GM12878 (cell line): Measurements from ENCODE around the gene RHPN2. TPM values are rescaled to one million over a fixed set of nuclear protein-coding genes. Genes with fewer than 3 reads are reported as not detected.

Source experiments
- ATAC-seq: fragments of 200-7000 bp; cut with Tn5 transposase; 3 replicates; pipeline ENCODE4 v1.9.1; 2020; ENCODE audit warnings: mild to moderate bottlenecking, moderate library complexity
- BruUV-seq: library from RNA; stranded (reverse); fragments of 400-500 nt; replicated peaks from 2 replicates; lab custom pipeline; 2021; lab: Mats Ljungman, UMichigan
- CTCF ChIA-PET: fragments of 300-600 bp; sonication (Branson Sonifier 250); formaldehyde crosslinking; extraction: SDS; loops from one replicate; lab custom pipeline; 2021; ENCODE audit warnings: inconsistent platforms; lab: Yijun Ruan, JAX
- POLR2A ChIA-PET: fragments of 350-600 bp; formaldehyde crosslinking; extraction: SDS; loops from one replicate; lab custom pipeline; 2021; ENCODE audit warnings: inconsistent platforms; lab: Charles Lee
- RAD21 ChIA-PET: fragments of 300-600 bp; sonication (Branson Sonifier 250); formaldehyde crosslinking; loops from one replicate; lab custom pipeline; 2023; ENCODE audit warnings: antibody characterized with exemption; ENCODE audit not compliant: unreplicated experiment; lab: Charles Lee
- SMC1A ChIA-PET: fragments of 300-600 bp; sonication (Branson Sonifier 250); formaldehyde crosslinking; loops from one replicate; lab custom pipeline; 2023; ENCODE audit not compliant: unreplicated experiment, uncharacterized antibody; lab: Charles Lee
- DNase-seq: peaks from one replicate; pipeline ENCODE4 v3.0.0-alpha.2; 2011; ENCODE audit warnings: low read depth, low spot score
- FAIRE-seq: peaks from 3 replicates; lab custom pipeline; 2011; peaks lifted over from hg19 to GRCh38; lab: Jason Lieb, UNC
- H2AFZ ChIP-seq: 2 replicates; pipeline ENCODE4 v1.6.0; 2011; ENCODE audit warnings: low read depth, low read length, control low read depth; ENCODE audit not compliant: control insufficient read depth
- H3K27ac ChIP-seq: 2 replicates; pipeline ENCODE4 v1.5.1; 2011; ENCODE audit warnings: control low read depth; ENCODE audit not compliant: control insufficient read depth, insufficient read depth
- H3K27me3 ChIP-seq, 2 experiments: replicated peaks in 1 of 2; 2 replicates each; pipeline versions ENCODE4 v1.6.0 to v1.6.1; 2011; ENCODE audit warnings: low read length in 1 of 2; ENCODE audit not compliant: control insufficient read depth in 2 of 2, insufficient read depth in 2 of 2
- H3K36me3 ChIP-seq, 2 experiments: 2 replicates each; pipeline ENCODE4 v1.5.1; 2011; ENCODE audit warnings: low read length in 1 of 2; ENCODE audit not compliant: control insufficient read depth in 2 of 2, insufficient read depth in 2 of 2
- H3K4me1 ChIP-seq: 2 replicates; pipeline ENCODE4 v1.6.1; 2011; ENCODE audit warnings: mild to moderate bottlenecking, low read length, moderate library complexity, mixed read lengths; ENCODE audit not compliant: control insufficient read depth, insufficient read depth
- H3K4me2 ChIP-seq: 2 replicates; pipeline ENCODE4 v1.6.0; 2011; ENCODE audit warnings: control low read depth; ENCODE audit not compliant: control insufficient read depth, insufficient read depth
- H3K4me3 ChIP-seq: fragments of 200-600 bp; sonication (generic); 2 replicates; pipeline ENCODE4 v1.5.1; 2016
- H3K79me2 ChIP-seq: 2 replicates; pipeline ENCODE4 v1.6.0; 2011; ENCODE audit warnings: low read length; ENCODE audit not compliant: control insufficient read depth, insufficient read depth
- H3K9ac ChIP-seq: 2 replicates; pipeline ENCODE4 v1.8.0; 2011; ENCODE audit warnings: low read length, control low read depth, mixed read lengths; ENCODE audit not compliant: control insufficient read depth, insufficient read depth
- H3K9me3 ChIP-seq: replicated peaks from 3 replicates; pipeline ENCODE4 v1.5.1; 2011; ENCODE audit warnings: mild to moderate bottlenecking, low read length; ENCODE audit not compliant: control insufficient read depth, insufficient read depth
- H4K20me1 ChIP-seq: 2 replicates; pipeline ENCODE4 v1.6.0; 2011; ENCODE audit not compliant: control insufficient read depth, insufficient read depth
- BACH1 ChIP-seq: fragments of 450-650 bp; IDR thresholded peaks from 2 replicates; pipeline ENCODE4 v1.6.1; 2017; ENCODE audit warnings: mild to moderate bottlenecking, borderline replicate concordance
- BCL11A ChIP-seq: IDR thresholded peaks from 2 replicates; pipeline ENCODE4 v1.6.1; 2011; ENCODE audit warnings: low read depth, low read length
- BMI1 ChIP-seq: fragments of 450-650 bp; IDR thresholded peaks from 2 replicates; pipeline ENCODE4 v1.6.1; 2016; ENCODE audit warnings: mild to moderate bottlenecking, moderate library complexity, borderline replicate concordance
- EGR1 ChIP-seq, 2 experiments: IDR thresholded peaks; 1 replicate in 1 of 2; 2 replicates in 1 of 2; pipeline ENCODE4 v1.6.1; 2011 to 2012; ENCODE audit warnings: low read depth in 2 of 2, low read length in 2 of 2, borderline replicate concordance in 1 of 2, mild to moderate bottlenecking in 1 of 2, moderate library complexity in 1 of 2
- ETV6 ChIP-seq, 2 experiments: fragments of 450-650 bp in 1 of 2; IDR thresholded peaks in 1 of 2; conservative IDR thresholded peaks in 1 of 2; 2 replicates each; pipeline ENCODE4 v1.6.1; 2014; ENCODE audit warnings: antibody characterized with exemption in 1 of 2, borderline replicate concordance in 1 of 2, low read depth in 1 of 2, mild to moderate bottlenecking in 1 of 2, moderate library complexity in 1 of 2
- POLR2AphosphoS2 ChIP-seq: IDR thresholded peaks from 2 replicates; pipeline ENCODE4 v1.6.1; 2011; ENCODE audit warnings: low read depth, mild to moderate bottlenecking, low read length, improper control_type of control experiment, moderate library complexity
- RCOR1 ChIP-seq: conservative IDR thresholded peaks from 2 replicates; pipeline ENCODE4 v1.6.1; 2012; ENCODE audit warnings: low read depth, low read length, improper control_type of control experiment
- SIN3A ChIP-seq: IDR thresholded peaks from 2 replicates; pipeline ENCODE4 v1.6.1; 2012; ENCODE audit warnings: low read depth, low read length, improper control_type of control experiment
- SRF ChIP-seq, 2 experiments: IDR thresholded peaks; 2 replicates each; pipeline ENCODE4 v1.6.1; 2011; ENCODE audit warnings: low read depth in 2 of 2, low read length in 2 of 2, mild to moderate bottlenecking in 1 of 2, moderate library complexity in 1 of 2
- SUPT20H ChIP-seq: IDR thresholded peaks from 2 replicates; pipeline ENCODE4 v1.6.1; 2011; ENCODE audit warnings: low read depth, mild to moderate bottlenecking, low read length, moderate library complexity, borderline replicate concordance; ENCODE audit not compliant: control insufficient read depth
- TCF3 ChIP-seq: IDR thresholded peaks from 2 replicates; pipeline ENCODE4 v1.6.1; 2012; ENCODE audit warnings: low read depth, mild to moderate bottlenecking, low read length, borderline replicate concordance; ENCODE audit not compliant: insufficient read depth
- YY1 ChIP-seq: IDR thresholded peaks from 2 replicates; pipeline ENCODE4 v1.6.1; 2011; ENCODE audit warnings: low read depth, mild to moderate bottlenecking, low read length
- WGBS: methylation state at CpG from one replicate; pipeline ENCODE4 v1.1.6; 2016; ENCODE audit warnings: low lambda C conversion rate; ENCODE audit not compliant: insufficient replicate concordance, insufficient coverage; ENCODE audit errors: missing lambda C conversion rate; 5-methylcytosine and 5-hydroxymethylcytosine counted together
- in situ Hi-C: fragments of 300-500 bp; cut with MboI; formaldehyde crosslinking; loops from 9 replicates; pipeline ENCODE4 v1.14.3; 2018; ENCODE audit warnings: mixed read lengths
- intact Hi-C: fragments of 100-400 bp; cut with micrococcal nuclease; formaldehyde crosslinking; loops from one replicate; pipeline ENCODE4 v1.14.2; 2022; ENCODE audit not compliant: unreplicated experiment
- polyA plus RNA-seq, 11 experiments: library from polyadenylated mRNA; depleted of rRNA in 4 of 11; unstranded in 6 of 11; stranded (reverse) in 5 of 11; fragments of >200 nt; fragmentation: Nextera tagmentation in 4 of 11; fragmentation: Illumina TruSeq in 1 of 11; extraction: Ambion mirVana in 4 of 11; extraction: Trizol in 1 of 11; gene quantifications; 1 replicate in 1 of 11; 2 replicates in 10 of 11; pipeline versions ENCODE4 v1.2.1 to v1.2.3, GENCODE V29; 2011 to 2016; ENCODE audit warnings: inconsistent platforms in 2 of 11, missing spikeins in 2 of 11, low read depth in 1 of 11
- total RNA-seq, 4 experiments: library from RNA; depleted of rRNA in 3 of 4; stranded (reverse); fragments of >200 nt in 3 of 4; fragmentation: Illumina TruSeq in 1 of 4; extraction: Trizol in 1 of 4; gene quantifications; 2 replicates each; pipeline versions ENCODE4 v1.2.1 to v1.2.3, GENCODE V29; 2013 to 2021
- TF ChIP-seq, protein P1 (sequence below): IDR thresholded peaks from 2 replicates; pipeline ENCODE4 v1.6.1; 2011; ENCODE audit warnings: low read depth, mild to moderate bottlenecking, low read length, moderate library complexity, borderline replicate concordance; ENCODE audit errors: extremely low read depth
- TF ChIP-seq, protein P2 (sequence below): fragments of 450-650 bp; IDR thresholded peaks from 2 replicates; pipeline ENCODE4 v1.6.1; 2017; ENCODE audit warnings: mild to moderate bottlenecking
- TF ChIP-seq, protein P3 (sequence below): IDR thresholded peaks from 2 replicates; pipeline ENCODE4 v1.6.1; 2011; ENCODE audit warnings: low read depth, low read length, improper control_type of control experiment, borderline replicate concordance
- TF ChIP-seq, protein P4 (sequence below), 3 experiments: IDR thresholded peaks in 2 of 3; conservative IDR thresholded peaks in 1 of 3; 2 replicates each; pipeline ENCODE4 v1.5.1; 2011; ENCODE audit warnings: low read depth in 3 of 3, low read length in 3 of 3, mild to moderate bottlenecking in 3 of 3, control low read depth in 2 of 3, moderate library complexity in 2 of 3, inconsistent platforms in 1 of 3, mixed read lengths in 1 of 3; ENCODE audit not compliant: control insufficient read depth in 2 of 3, insufficient read depth in 1 of 3; ENCODE audit errors: extremely low read depth in 1 of 3

Gene RHPN2
- total and polyA plus RNA-seq, 10 of the 15 experiments (the other 5 are each of a cell fraction or from before 2014, with no cell fraction given) = 0.71 to 7.4 (median 3.7) TPM

DNA sequence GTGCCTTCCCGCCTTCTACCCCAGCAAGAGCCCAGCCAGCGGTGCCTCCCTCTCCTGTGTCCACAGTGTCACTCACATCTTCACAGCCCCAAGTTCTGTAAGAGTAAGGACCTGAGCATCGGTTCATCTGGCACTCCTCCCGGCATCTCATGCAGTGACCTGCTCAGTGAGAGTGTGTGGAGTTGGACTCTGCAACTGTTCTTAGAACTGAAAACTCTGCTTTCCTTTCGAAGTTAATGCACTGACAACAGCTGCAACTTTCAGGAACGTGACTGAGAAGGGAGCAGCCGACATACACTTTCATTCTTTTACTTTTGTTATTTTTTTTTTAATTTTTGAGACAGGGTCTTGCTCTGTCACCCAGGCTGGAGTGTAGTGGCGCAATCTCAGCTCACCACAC lies 134.1 kb downstream of the RHPN2 start:
- no peak overlapping the region for H2AFZ ChIP-seq
- H4K20me1 ChIP-seq = no peaks in the 10 kb centered on the region
- FAIRE-seq (no peak), DNase-seq (no peak), ATAC-seq (no peak)
- ChIA-PET POLR2A (no interaction called here), CTCF (no interaction called here), RAD21 (no interaction called here), SMC1A (no interaction called here)
- H3K36me3 ChIP-seq = no peaks in the 10 kb centered on the region; a peak in 1 of 4 replicates
- H3K9ac ChIP-seq = no peak overlapping the region
- no peaks in the 10 kb centered on the region for H3K79me2 ChIP-seq
- H3K27me3 ChIP-seq = no peaks in the 10 kb centered on the region
- WGBS = 97% methylated on average over 8 of the region's 8 CpGs
- intact Hi-C loops (no loop called here), in situ Hi-C loops (no loop called here)
- H3K27ac ChIP-seq = no peak overlapping the region
- no peak overlapping the region for H3K4me3 ChIP-seq
- BruUV-seq = no TSS peak
- H3K9me3 ChIP-seq = no peaks in the 10 kb centered on the region; the same call in 2 of the 3 replicates
- no peaks in the 10 kb centered on the region for H3K4me1 ChIP-seq
- TF ChIP-seq EGR1 (IDR thresholded peaks at IDR 0.05; ENCODE audit: borderline replicate concordance in 1 of 2, low read depth in 2 of 2, low read length in 2 of 2) (no peak), TCF3 (no peak), SUPT20H (no peak), SRF (IDR thresholded peaks at IDR 0.05; ENCODE audit: low read depth in 2 of 2, low read length in 2 of 2) (no peak), POLR2AphosphoS2 (no peak), ETV6 (conservative IDR thresholded peaks at IDR 0.05 in 1 of 2, IDR thresholded peaks at IDR 0.05 in 1 of 2; ENCODE audit: borderline replicate concordance in 1 of 2, low read depth in 1 of 2) (no peak), YY1 (no peak), BCL11A (no peak), SIN3A (no peak), BMI1 (no peak), RCOR1 (no peak), BACH1 (no peak)
- TF ChIP-seq, protein P1, sequence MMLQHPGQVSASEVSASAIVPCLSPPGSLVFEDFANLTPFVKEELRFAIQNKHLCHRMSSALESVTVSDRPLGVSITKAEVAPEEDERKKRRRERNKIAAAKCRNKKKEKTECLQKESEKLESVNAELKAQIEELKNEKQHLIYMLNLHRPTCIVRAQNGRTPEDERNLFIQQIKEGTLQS = no peak
- TF ChIP-seq, protein P2, sequence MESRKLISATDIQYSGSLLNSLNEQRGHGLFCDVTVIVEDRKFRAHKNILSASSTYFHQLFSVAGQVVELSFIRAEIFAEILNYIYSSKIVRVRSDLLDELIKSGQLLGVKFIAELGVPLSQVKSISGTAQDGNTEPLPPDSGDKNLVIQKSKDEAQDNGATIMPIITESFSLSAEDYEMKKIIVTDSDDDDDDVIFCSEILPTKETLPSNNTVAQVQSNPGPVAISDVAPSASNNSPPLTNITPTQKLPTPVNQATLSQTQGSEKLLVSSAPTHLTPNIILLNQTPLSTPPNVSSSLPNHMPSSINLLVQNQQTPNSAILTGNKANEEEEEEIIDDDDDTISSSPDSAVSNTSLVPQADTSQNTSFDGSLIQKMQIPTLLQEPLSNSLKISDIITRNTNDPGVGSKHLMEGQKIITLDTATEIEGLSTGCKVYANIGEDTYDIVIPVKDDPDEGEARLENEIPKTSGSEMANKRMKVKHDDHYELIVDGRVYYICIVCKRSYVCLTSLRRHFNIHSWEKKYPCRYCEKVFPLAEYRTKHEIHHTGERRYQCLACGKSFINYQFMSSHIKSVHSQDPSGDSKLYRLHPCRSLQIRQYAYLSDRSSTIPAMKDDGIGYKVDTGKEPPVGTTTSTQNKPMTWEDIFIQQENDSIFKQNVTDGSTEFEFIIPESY = no peak
- TF ChIP-seq, protein P3, sequence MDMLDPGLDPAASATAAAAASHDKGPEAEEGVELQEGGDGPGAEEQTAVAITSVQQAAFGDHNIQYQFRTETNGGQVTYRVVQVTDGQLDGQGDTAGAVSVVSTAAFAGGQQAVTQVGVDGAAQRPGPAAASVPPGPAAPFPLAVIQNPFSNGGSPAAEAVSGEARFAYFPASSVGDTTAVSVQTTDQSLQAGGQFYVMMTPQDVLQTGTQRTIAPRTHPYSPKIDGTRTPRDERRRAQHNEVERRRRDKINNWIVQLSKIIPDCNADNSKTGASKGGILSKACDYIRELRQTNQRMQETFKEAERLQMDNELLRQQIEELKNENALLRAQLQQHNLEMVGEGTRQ = no peak
- TF ChIP-seq, protein P4, sequence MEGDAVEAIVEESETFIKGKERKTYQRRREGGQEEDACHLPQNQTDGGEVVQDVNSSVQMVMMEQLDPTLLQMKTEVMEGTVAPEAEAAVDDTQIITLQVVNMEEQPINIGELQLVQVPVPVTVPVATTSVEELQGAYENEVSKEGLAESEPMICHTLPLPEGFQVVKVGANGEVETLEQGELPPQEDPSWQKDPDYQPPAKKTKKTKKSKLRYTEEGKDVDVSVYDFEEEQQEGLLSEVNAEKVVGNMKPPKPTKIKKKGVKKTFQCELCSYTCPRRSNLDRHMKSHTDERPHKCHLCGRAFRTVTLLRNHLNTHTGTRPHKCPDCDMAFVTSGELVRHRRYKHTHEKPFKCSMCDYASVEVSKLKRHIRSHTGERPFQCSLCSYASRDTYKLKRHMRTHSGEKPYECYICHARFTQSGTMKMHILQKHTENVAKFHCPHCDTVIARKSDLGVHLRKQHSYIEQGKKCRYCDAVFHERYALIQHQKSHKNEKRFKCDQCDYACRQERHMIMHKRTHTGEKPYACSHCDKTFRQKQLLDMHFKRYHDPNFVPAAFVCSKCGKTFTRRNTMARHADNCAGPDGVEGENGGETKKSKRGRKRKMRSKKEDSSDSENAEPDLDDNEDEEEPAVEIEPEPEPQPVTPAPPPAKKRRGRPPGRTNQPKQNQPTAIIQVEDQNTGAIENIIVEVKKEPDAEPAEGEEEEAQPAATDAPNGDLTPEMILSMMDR (IDR thresholded peaks at IDR 0.05 in 2 of 3, conservative IDR thresholded peaks at IDR 0.05 in 1 of 3; ENCODE audit: control insufficient read depth in 2 of 3, extremely low read depth in 1 of 3, insufficient read depth in 1 of 3, low read depth in 3 of 3, low read length in 3 of 3) = no peak
- H3K4me2 ChIP-seq = no peak overlapping the region
